Stimulated activated CD4-positive, alpha-beta T cell treated with anti-CD3 and anti-CD28 coated beads, Interleukin-1b, Interleukin-23, amount 100 ng/mL, for 48 hours (primary cell): ENCODE data around the gene SIPA1L3.
A peak's percentile ranks its signal among the peaks of the same experiment; 100 is the strongest.
"Not testable (repeated sequence)": the region's sequence is repeated elsewhere in the genome, so short reads cannot be mapped to it uniquely, and the experiment has no call there.

ENCODE experiments used
- DNase-seq: peaks from one replicate; pipeline ENCODE4 v3.0.0-alpha.2; 2020

SIPA1L3 gene

DNA sequence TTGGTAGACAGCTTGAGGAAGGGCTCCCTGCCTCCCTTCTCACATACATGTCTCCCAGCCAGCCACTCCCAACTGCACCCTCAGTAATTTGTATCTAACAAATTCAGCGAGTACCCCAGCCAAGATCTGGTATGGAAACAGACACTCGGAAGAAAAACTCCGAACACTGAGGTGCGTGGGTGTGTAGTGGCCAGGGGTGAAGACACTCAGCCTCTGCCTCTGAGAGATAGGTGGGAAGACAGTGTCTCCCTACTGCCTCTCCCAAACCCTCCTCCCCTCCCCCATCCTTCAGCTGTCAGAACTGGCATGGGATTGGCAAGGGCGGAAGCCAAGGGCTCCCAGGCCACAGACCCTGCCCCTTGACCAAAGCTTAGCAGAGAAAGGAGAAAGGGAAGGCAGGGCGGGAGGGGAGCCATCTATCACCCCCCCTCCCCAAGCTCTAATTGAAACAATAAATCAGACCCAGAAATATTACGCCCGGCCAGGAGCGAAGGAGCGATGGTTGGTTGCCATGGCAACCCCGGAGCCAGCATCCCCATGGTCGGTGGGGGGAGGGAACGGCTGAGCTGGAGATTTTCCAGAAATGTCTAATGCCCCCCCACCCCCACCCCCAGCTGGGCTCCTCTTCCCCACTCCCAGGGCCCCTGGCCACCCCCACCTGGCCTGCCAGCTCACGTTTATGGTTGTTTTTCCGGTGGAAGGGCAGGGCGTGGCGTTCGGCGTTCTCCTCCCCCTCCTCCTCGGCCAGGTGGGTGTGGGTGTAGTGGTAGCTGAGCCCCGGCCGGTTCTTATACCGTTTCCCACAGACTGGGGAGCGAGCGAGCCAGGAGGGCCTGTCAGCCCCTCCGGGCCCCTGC lies 310.0 kb downstream of the SIPA1L3 start:
- DNase-seq = no peak

- DNase-seq = no peak
Observed at GRCh38 chr19:38218204-38218603, 311.2 kb downstream of the SIPA1L3 start.

DNA sequence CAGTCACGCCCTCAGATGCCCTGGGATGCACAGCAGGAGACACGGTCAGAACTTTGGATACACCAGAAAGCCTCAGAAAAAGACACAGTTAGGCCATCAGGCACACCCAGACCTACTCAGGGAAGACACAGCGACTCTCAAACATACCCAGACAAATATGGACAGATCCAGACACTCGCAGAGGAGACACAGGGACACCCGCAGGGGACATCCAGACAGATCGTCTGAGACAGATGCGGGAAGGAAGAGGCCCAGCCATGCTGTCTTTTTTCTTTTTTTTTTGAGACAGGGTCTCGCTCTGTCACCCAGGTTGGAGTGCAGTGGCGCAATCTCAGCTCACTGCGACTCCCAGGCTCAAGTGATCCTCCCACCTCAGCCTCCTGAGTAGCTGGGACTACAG lies 312.2 kb downstream of the SIPA1L3 start:
- no peak for DNase-seq

- no peak for DNase-seq
Observed at GRCh38 chr19:38221421-38221820, 314.4 kb downstream of the SIPA1L3 start.

- DNase-seq = no peak
Observed at GRCh38 chr19:38221919-38222830, 315.2 kb downstream of the SIPA1L3 start.

- DNase-seq = no peak
Observed at GRCh38 chr19:38223119-38223523, 316.1 kb downstream of the SIPA1L3 start.

- DNase-seq = no peak
Observed at GRCh38 chr19:38223617-38224013, 316.6 kb downstream of the SIPA1L3 start.

- peak; percentile 68 for DNase-seq
Observed at GRCh38 chr19:38224014-38224862, 317.2 kb downstream of the SIPA1L3 start, which contains the start of gene DPF1. Gene DPF1, minus strand, starts transcription at chr19:38224222. Its CDS starts 80 bp downstream, at chr19:38224142.

- DNase-seq = not testable (repeated sequence)
Observed at GRCh38 chr19:38224863-38225218, 317.8 kb downstream of the SIPA1L3 start.

GRCh38 chr19:38227287-38228004 lies 320.4 kb downstream of the SIPA1L3 start:
- DNase-seq = no peak

GRCh38 chr19:38228005-38228377 lies 321.0 kb downstream of the SIPA1L3 start:
- no peak for DNase-seq

DNA sequence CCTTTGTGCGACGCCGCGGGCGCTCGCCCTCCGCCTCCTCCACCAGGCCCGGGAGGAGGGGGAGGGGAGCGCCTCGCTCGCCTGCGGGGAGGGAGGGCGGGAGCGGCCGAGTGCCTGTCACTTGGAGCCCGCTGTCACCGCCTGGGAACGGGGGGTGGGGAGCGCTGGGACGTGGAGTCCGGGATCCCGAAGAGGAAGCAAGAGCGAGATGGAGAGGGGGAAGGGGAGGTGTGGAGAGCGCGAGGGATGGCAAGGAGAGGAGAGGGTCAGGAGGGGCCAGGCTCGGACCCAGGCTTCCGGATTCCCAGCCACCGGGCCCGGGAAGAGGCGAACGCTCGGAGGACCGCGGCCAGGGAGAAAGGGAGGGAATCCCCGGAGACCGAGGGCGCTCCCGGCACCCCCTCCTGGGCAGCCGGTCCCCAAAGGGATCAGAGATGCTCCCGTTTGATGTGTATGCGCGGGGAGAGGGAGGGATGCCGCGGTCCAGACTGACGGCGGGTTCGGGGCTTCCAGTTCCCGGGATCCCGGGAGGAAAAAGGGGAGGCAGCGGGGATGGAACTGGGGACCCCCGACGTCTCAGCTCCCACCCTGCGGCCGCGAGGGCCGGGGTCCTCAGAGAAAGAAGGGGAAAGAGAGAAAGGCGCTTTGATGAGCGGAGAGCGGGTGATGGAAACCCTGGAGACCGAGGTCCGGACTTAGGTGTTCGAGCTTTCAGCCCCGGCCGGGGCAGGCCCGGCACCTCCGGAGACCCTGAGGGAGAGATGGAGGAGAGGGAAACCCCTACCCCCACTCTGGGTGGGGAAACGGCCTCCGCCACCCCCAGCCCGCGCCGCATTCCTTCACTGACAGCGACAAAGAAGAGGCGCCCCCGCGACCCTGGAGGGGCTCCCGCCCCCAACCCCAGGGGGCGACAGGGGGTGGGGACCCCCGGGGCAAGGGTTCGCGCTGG lies 321.8 kb downstream of the SIPA1L3 start:
- DNase-seq = no peak

DNA sequence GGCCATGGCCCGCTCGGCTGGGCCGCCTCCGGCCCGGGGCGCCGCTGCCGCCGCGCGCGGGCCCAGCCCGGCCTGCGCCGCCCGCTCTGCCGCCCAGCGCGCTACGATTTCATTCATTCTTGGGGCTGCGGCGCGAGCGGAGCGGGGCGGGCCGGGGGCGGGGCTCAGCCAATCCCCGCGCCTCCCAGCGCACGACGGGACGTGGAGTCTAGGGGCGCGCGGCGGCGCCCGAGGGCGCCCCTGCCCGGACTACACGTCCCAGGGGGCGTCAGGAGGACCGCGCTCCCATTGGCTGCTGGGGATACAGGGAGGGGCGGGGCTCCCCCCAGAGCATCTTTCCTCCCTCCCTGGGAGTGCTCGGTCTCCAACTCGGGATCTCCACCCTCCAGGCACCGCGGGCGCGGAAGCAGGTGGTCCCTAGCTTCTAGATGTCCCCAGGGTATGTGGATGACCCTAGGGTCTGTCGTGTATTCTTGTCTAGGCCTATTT lies 322.6 kb downstream of the SIPA1L3 start:
- peak; percentile 79 for DNase-seq

- not testable (repeated sequence) for DNase-seq
Observed at GRCh38 chr19:38230506-38231133, 323.6 kb downstream of the SIPA1L3 start.

- DNase-seq = no peak
Observed at GRCh38 chr19:38231918-38232317, 324.9 kb downstream of the SIPA1L3 start.

DNA sequence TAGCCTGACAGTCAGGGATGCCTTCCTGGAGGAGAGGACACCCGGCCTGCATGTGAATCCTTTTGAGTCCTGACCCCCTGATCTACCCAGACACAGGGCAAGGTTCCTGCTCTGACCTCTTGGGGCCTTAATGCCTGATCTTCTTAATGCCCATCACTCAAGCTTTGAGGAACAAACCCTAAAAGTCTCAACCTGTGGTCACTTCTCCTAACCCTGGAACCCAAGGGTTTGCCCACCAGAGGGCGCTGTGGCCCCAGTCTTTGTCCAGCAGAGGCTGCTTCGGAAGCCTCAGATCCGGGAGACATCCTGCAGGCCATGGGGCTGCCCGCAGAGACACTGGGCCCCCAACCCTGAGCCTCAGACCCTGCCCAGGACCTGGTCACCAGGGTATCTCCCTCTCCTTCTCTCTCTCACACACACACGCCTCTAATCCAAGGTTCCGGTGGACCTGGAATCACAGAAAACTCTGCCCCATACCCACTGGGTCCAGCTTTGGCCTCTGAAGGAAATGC lies 326.8 kb downstream of the SIPA1L3 start:
- peak; percentile 81 for DNase-seq

- no peak for DNase-seq
Observed at GRCh38 chr19:38234615-38235014, 327.6 kb downstream of the SIPA1L3 start.

GRCh38 chr19:38239816-38240215 lies 332.8 kb downstream of the SIPA1L3 start:
- no peak for DNase-seq

DNA sequence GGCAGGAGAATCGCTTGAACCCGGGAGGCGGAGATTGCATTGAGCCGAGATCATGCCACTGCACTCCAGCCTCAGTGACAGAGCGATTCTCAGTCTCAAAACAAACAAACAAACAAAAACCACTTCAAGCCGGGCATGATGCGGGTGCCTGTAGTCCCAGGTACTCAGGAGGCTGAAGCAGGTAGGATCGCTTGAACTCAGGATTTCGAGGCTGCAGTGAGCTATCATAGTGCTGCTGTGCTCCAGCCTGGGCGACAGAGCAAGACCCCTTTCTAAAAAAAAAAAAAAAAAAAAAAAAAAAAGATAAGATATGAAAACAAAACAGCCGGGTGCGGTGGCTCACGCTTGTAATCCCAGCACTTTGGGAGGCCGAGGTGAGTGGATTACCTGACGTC lies 336.3 kb downstream of the SIPA1L3 start:
- no peak for DNase-seq
